GM18861 (cell line): ENCODE results near the gene RAD50.
"Not testable (repeated sequence)": the region's sequence is repeated elsewhere in the genome, so short reads cannot be mapped to it uniquely, and the experiment has no call there.

Experiments
- ATAC-seq: cut with Tn5 transposase; IDR thresholded peaks from one replicate; pipeline ENCODE4 v1.9.1; 2021; ENCODE audit not compliant: unreplicated experiment

Gene RAD50

GRCh38 chr5:132556153-132556762, 519 bp upstream of the RAD50 start:
- no peak for ATAC-seq

GRCh38 chr5:132557478-132558172, 848 bp downstream of the RAD50 start:
- ATAC-seq, result no peak

GRCh38 chr5:132559383-132560060, 2.7 kb downstream of the RAD50 start:
- ATAC-seq, result no peak

GRCh38 chr5:132561601-132562000, 4.8 kb downstream of the RAD50 start:
- no peak for ATAC-seq

- not testable (repeated sequence) for ATAC-seq
Observed at GRCh38 chr5:132564555-132564954, 7.8 kb downstream of the RAD50 start.

GRCh38 chr5:132566657-132567056, 9.9 kb downstream of the RAD50 start:
- no peak for ATAC-seq

- no peak for ATAC-seq
Observed at GRCh38 chr5:132576123-132576522, 19.3 kb downstream of the RAD50 start.

GRCh38 chr5:132584560-132584959, 27.8 kb downstream of the RAD50 start:
- ATAC-seq, result not testable (repeated sequence)

- no peak for ATAC-seq
Observed at GRCh38 chr5:132586063-132586462, 29.3 kb downstream of the RAD50 start.

- no peak for ATAC-seq
Observed at GRCh38 chr5:132589467-132589866, 32.7 kb downstream of the RAD50 start.

GRCh38 chr5:132591145-132591544, 34.4 kb downstream of the RAD50 start:
- ATAC-seq, result no peak

- ATAC-seq, result no peak
Observed at GRCh38 chr5:132592521-132592920, 35.7 kb downstream of the RAD50 start.

- no peak for ATAC-seq
Observed at GRCh38 chr5:132594170-132594569, 37.4 kb downstream of the RAD50 start.

- no peak for ATAC-seq
Observed at GRCh38 chr5:132595624-132596023, 38.8 kb downstream of the RAD50 start.

GRCh38 chr5:132601071-132601728, 44.4 kb downstream of the RAD50 start:
- no peak for ATAC-seq

GRCh38 chr5:132607095-132607494, 50.3 kb downstream of the RAD50 start:
- ATAC-seq, result no peak

- ATAC-seq, result no peak
Observed at GRCh38 chr5:132608107-132608506, 51.3 kb downstream of the RAD50 start.

- ATAC-seq, result no peak
Observed at GRCh38 chr5:132611965-132612364, 55.2 kb downstream of the RAD50 start.

- no peak for ATAC-seq
Observed at GRCh38 chr5:132612846-132613245, 56.1 kb downstream of the RAD50 start.

- no peak for ATAC-seq
Observed at GRCh38 chr5:132621699-132622098, 64.9 kb downstream of the RAD50 start.

GRCh38 chr5:132622608-132623007, 65.8 kb downstream of the RAD50 start:
- ATAC-seq, result no peak

- no peak for ATAC-seq
Observed at GRCh38 chr5:132627470-132627869, 70.7 kb downstream of the RAD50 start.
